ENCODE results near the gene GSTP1.

GRCh38 chr11:67599149-67599548 is 15.5 kb downstream of the GSTP1 start:
- TF ChIP-seq POLR2AphosphoS5 (IDR thresholded peaks at IDR 0.05): no peak
- TF ChIP-seq CTCF (IDR thresholded peaks at IDR 0.05): no peak
- no peak for TF ChIP-seq POLR2A (IDR thresholded peaks at IDR 0.05; ENCODE audit: low read depth)
